Osteocyte (in vitro differentiated cells): Measurements from ENCODE around the gene RD3L. TPM values are rescaled to one million over a fixed set of nuclear protein-coding genes. Genes with fewer than 3 reads are reported as not detected.
A peak's percentile ranks its signal among the peaks of the same experiment; 100 is the strongest.

Source experiments
- DNase-seq: peaks from one replicate; pipeline ENCODE4 v3.0.0; 2021; ENCODE audit warnings: mixed read lengths; ENCODE audit not compliant: unreplicated experiment; ENCODE audit errors: extremely low spot score
- H3K27ac Mint-ChIP-seq: one replicate; pipeline ENCODE4 v1.8.0; 2021; ENCODE audit warnings: mild to moderate bottlenecking, mixed read lengths; ENCODE audit not compliant: unreplicated experiment
- H3K27me3 Mint-ChIP-seq: one replicate; pipeline ENCODE4 v1.8.0; 2021; ENCODE audit warnings: mixed read lengths; ENCODE audit not compliant: unreplicated experiment
- H3K36me3 Mint-ChIP-seq: one replicate; pipeline ENCODE4 v1.8.0; 2021; ENCODE audit warnings: mixed read lengths; ENCODE audit not compliant: unreplicated experiment
- H3K4me1 Mint-ChIP-seq: one replicate; pipeline ENCODE4 v1.8.0; 2021; ENCODE audit warnings: mixed read lengths; ENCODE audit not compliant: unreplicated experiment
- H3K4me3 Mint-ChIP-seq: one replicate; pipeline ENCODE4 v1.8.0; 2021; ENCODE audit warnings: mild to moderate bottlenecking, moderate library complexity, mixed read lengths; ENCODE audit not compliant: unreplicated experiment
- H3K9me3 Mint-ChIP-seq: one replicate; pipeline ENCODE4 v1.8.0; 2021; ENCODE audit warnings: mixed read lengths; ENCODE audit not compliant: unreplicated experiment
- CTCF ChIP-seq: fragments of 200-600 bp; sonication (generic); IDR thresholded peaks from 2 replicates; pipeline ENCODE4 v1.5.0; 2021; ENCODE audit warnings: antibody characterized with exemption, mild to moderate bottlenecking, moderate library complexity
- total RNA-seq: library from RNA; stranded (reverse); gene quantifications from 2 replicates; pipeline ENCODE4 v1.2.1, GENCODE V29; 2021

RD3L gene
- total RNA-seq, 1 donor from 2014 or later, result not detected

GRCh38 chr14:103941462-103941861, 867 bp downstream of the RD3L start:
- peaks cover 39% of the 10 kb centered on the region for H3K27me3 Mint-ChIP-seq
- TF ChIP-seq CTCF, result no peak
- H3K27ac Mint-ChIP-seq, result no peak overlapping the region
- H3K36me3 Mint-ChIP-seq, result no peaks in the 10 kb centered on the region
- H3K4me1 Mint-ChIP-seq, result no peaks in the 10 kb centered on the region
- no peak overlapping the region for H3K4me3 Mint-ChIP-seq
- H3K9me3 Mint-ChIP-seq, result peaks cover 4% of the 10 kb centered on the region
- DNase-seq, result no peak

- Mint-ChIP-seq H3K9me3 (no peaks in the 10 kb centered on the region), H3K27me3 (peaks cover 41% of the 10 kb centered on the region), H3K4me1 (no peaks in the 10 kb centered on the region), H3K4me3 (no peak overlapping the region), H3K36me3 (no peaks in the 10 kb centered on the region), H3K27ac (no peak overlapping the region)
- TF ChIP-seq CTCF, result no peak
- DNase-seq, result no peak
Observed at GRCh38 chr14:103935102-103935501, 7.2 kb downstream of the RD3L start.

GRCh38 chr14:103932791-103933490, 9.4 kb downstream of the RD3L start:
- DNase-seq, result no peak
- TF ChIP-seq CTCF, result no peak
- H3K4me1 Mint-ChIP-seq, result no peaks in the 10 kb centered on the region
- no peaks in the 10 kb centered on the region for H3K9me3 Mint-ChIP-seq
- H3K27ac Mint-ChIP-seq, result no peak overlapping the region
- peaks cover 40% of the 10 kb centered on the region for H3K27me3 Mint-ChIP-seq
- H3K4me3 Mint-ChIP-seq, result no peak overlapping the region
- no peaks in the 10 kb centered on the region for H3K36me3 Mint-ChIP-seq

- Mint-ChIP-seq H3K4me3 (no peak overlapping the region), H3K27me3 (peaks cover 32% of the 10 kb centered on the region), H3K9me3 (no peaks in the 10 kb centered on the region), H3K27ac (no peak overlapping the region), H3K4me1 (no peaks in the 10 kb centered on the region), H3K36me3 (no peaks in the 10 kb centered on the region)
- DNase-seq, result no peak
- no peak for TF ChIP-seq CTCF
Observed at GRCh38 chr14:103931422-103931821, 10.9 kb downstream of the RD3L start.

- Mint-ChIP-seq H3K4me3 (no peak overlapping the region), H3K36me3 (no peaks in the 10 kb centered on the region), H3K9me3 (no peaks in the 10 kb centered on the region), H3K27me3 (peaks cover 27% of the 10 kb centered on the region), H3K27ac (no peak overlapping the region), H3K4me1 (no peaks in the 10 kb centered on the region)
- TF ChIP-seq CTCF, result no peak
- peak; percentile 34 for DNase-seq
Observed at GRCh38 chr14:103930051-103930604, 12.2 kb downstream of the RD3L start.
